Liver (tissue), 3 donors: ENCODE measurements around the gene HEXB.

ENCODE experiments used
- ATF3 ChIP-seq: IDR thresholded peaks from 2 replicates; pipeline ENCODE4 v1.6.1; 2016; ENCODE audit warnings: antibody characterized with exemption
- CTCF ChIP-seq: fragments of 150-350 bp; IDR thresholded peaks from 2 replicates; pipeline ENCODE4 v1.5.1; 2017; ENCODE audit warnings: improper control_type of control experiment, low read depth, low read length; ENCODE audit not compliant: missing input control
- MAX ChIP-seq: IDR thresholded peaks from 2 replicates; pipeline ENCODE4 v1.6.1; 2016; ENCODE audit warnings: antibody characterized with exemption
- NR2F2 ChIP-seq: IDR thresholded peaks from 2 replicates; pipeline ENCODE4 v1.6.1; 2016; ENCODE audit warnings: antibody characterized with exemption
- RAD21 ChIP-seq, 2 donors: IDR thresholded peaks; 2 replicates each; pipeline ENCODE4 v1.6.1; 2016; ENCODE audit warnings: antibody characterized with exemption in 2 of 2, mild to moderate bottlenecking in 2 of 2
- YY1 ChIP-seq: IDR thresholded peaks from 2 replicates; pipeline ENCODE4 v1.6.1; 2016; ENCODE audit warnings: antibody characterized with exemption, mild to moderate bottlenecking
- donor health status: healthy.
- donor health status: healthy.

- TF ChIP-seq RAD21 (IDR thresholded peaks at IDR 0.05) (no peak), CTCF (no peak), ATF3 (no peak), NR2F2 (no peak), MAX (no peak), YY1 (no peak)
These were observed 20.5 kb upstream of the HEXB start for GRCh38 chr5:74664551-74664950.
